ENCODE data around the gene MECP2. TPM values are rescaled to one million over a fixed set of nuclear protein-coding genes. Genes with fewer than 3 reads are reported as not detected.

Gene MECP2
- total RNA-seq, 2 experiments from 2014 or later = 63.7 to 65.1 TPM

- Mint-ChIP-seq H3K27me3 (no peaks in the 10 kb centered on the region), H3K36me3 (ENCODE audit: low read depth) (peaks cover 36% of the 10 kb centered on the region), H3K4me1 (ENCODE audit: low read depth) (peaks cover 29% of the 10 kb centered on the region), H3K4me3 (no peak overlapping the region), H3K27ac (peak overlapping the region; percentile 82), H3K9me3 (peaks cover 3% of the 10 kb centered on the region)
- TF ChIP-seq CTCF (IDR thresholded peaks at IDR 0.05) = no peak
- ChIA-PET POLR2A (interaction anchor here (0.6 kb wide), 2 partner anchors 11 to 32 kb away, joined by 3 read pairs; no protein-coding TSS in a partner anchor), CTCF (interaction anchor here (1.2 kb wide), 1 partner anchor 10 kb away, joined by 4 read pairs; no protein-coding TSS in a partner anchor)
- DNase-seq = peak; percentile 36
- intact Hi-C loops (cut with micrococcal nuclease) = no loop called here
- no peak for ATAC-seq
These were observed 15.0 kb downstream of the MECP2 start for GRCh38 chrX:154082396-154083125.

DNA sequence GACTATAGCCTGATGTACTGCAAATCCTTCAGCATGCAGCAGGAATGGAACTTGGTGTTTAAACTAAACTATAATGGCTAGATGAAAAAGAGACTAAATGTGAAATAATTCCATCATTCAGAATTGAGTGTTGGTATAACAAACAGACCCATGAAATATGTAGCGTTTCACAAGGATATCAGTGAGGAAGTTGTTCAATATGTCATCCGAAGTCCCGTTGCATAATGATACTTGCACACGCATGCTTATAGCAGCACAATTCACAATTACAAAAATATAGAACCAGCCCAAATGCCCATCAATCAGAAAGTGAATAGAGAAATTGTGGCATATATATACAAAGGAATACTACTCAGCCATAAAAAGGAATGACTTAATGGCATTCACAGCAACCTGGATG, 20.4 kb downstream of the MECP2 start:
- ATAC-seq (no peak), DNase-seq (no peak)
- ChIA-PET CTCF (no interaction called here), POLR2A (no interaction called here)
- peaks cover 32% of the 10 kb centered on the region for H3K36me3 Mint-ChIP-seq (ENCODE audit: low read depth)
- no peak for TF ChIP-seq CTCF (IDR thresholded peaks at IDR 0.05)
- no peak overlapping the region for H3K4me3 Mint-ChIP-seq
- intact Hi-C loops (cut with micrococcal nuclease) = no loop called here
- H3K9me3 Mint-ChIP-seq = no peaks in the 10 kb centered on the region
- H3K4me1 Mint-ChIP-seq (ENCODE audit: low read depth) = peaks cover 42% of the 10 kb centered on the region
- no peak overlapping the region for H3K27ac Mint-ChIP-seq
- H3K27me3 Mint-ChIP-seq = no peaks in the 10 kb centered on the region

- H3K4me1 Mint-ChIP-seq (ENCODE audit: low read depth) = peaks cover 55% of the 10 kb centered on the region
- intact Hi-C loops (cut with micrococcal nuclease) = no loop called here
- DNase-seq (no peak), ATAC-seq (no peak)
- no peaks in the 10 kb centered on the region for H3K9me3 Mint-ChIP-seq
- H3K27ac Mint-ChIP-seq = no peak overlapping the region
- no peak overlapping the region for H3K4me3 Mint-ChIP-seq
- ChIA-PET CTCF (no interaction called here), POLR2A (no interaction called here)
- H3K27me3 Mint-ChIP-seq = no peaks in the 10 kb centered on the region
- no peak for TF ChIP-seq CTCF (IDR thresholded peaks at IDR 0.05)
- H3K36me3 Mint-ChIP-seq (ENCODE audit: low read depth) = peaks cover 22% of the 10 kb centered on the region
These were observed 23.3 kb downstream of the MECP2 start for GRCh38 chrX:154074199-154074598.

GRCh38 chrX:154072192-154072591, 25.3 kb downstream of the MECP2 start:
- H3K27ac Mint-ChIP-seq = no peak overlapping the region
- H3K9me3 Mint-ChIP-seq = no peaks in the 10 kb centered on the region
- intact Hi-C loops (cut with micrococcal nuclease) = no loop called here
- peaks cover 60% of the 10 kb centered on the region for H3K4me1 Mint-ChIP-seq (ENCODE audit: low read depth)
- ATAC-seq (no peak), DNase-seq (no peak)
- no peak overlapping the region for H3K4me3 Mint-ChIP-seq
- POLR2A ChIA-PET = interaction anchor here (0.6 to 1.1 kb wide), 2 partner anchors 11 to 19 kb away, joined by 3 read pairs; no protein-coding TSS in a partner anchor
- no peak for TF ChIP-seq CTCF (IDR thresholded peaks at IDR 0.05)
- H3K36me3 Mint-ChIP-seq (ENCODE audit: low read depth) = peaks cover 15% of the 10 kb centered on the region
- no peaks in the 10 kb centered on the region for H3K27me3 Mint-ChIP-seq
- CTCF ChIA-PET = interaction anchor here (1.1 kb wide), 1 partner anchor 58 kb away, joined by 3 read pairs; no protein-coding TSS in a partner anchor

- peaks cover 11% of the 10 kb centered on the region for H3K36me3 Mint-ChIP-seq (ENCODE audit: low read depth)
- CTCF ChIA-PET = no interaction called here
- intact Hi-C loops (cut with micrococcal nuclease) = no loop called here
- H3K9me3 Mint-ChIP-seq = no peaks in the 10 kb centered on the region
- ATAC-seq (no peak), DNase-seq (no peak)
- H3K4me1 Mint-ChIP-seq (ENCODE audit: low read depth) = peaks cover 54% of the 10 kb centered on the region
- no peaks in the 10 kb centered on the region for H3K27me3 Mint-ChIP-seq
- H3K4me3 Mint-ChIP-seq = no peak overlapping the region
- TF ChIP-seq CTCF (IDR thresholded peaks at IDR 0.05) = no peak
- H3K27ac Mint-ChIP-seq = peak overlapping the region; percentile 45
- POLR2A ChIA-PET = no interaction called here
These were observed 29.0 kb downstream of the MECP2 start for GRCh38 chrX:154068560-154068959.
